Right lung (tissue), 5 donors: ENCODE measurements around the gene TNFAIP8. TPM values are rescaled to one million over a fixed set of nuclear protein-coding genes. Genes with fewer than 3 reads are reported as not detected.

ENCODE experiments used
- DNase-seq, 2 donors: peaks; one replicate each; pipeline ENCODE4 v3.0.0-alpha.2; 2013
- polyA plus RNA-seq, 5 donors: library from polyadenylated mRNA; unstranded; fragments of 120-200 nt; gene quantifications; one replicate each; pipeline versions ENCODE4 v1.2.1 to v1.2.3, GENCODE V29; 2013; ENCODE audit warnings: inconsistent platforms in 1 of 5, low replicate concordance in 1 of 5; ENCODE audit not compliant: insufficient read length in 5 of 5, insufficient read depth in 1 of 5

The TNFAIP8 gene
- polyA plus RNA-seq, 5 donors, result 18.8 to 32.9 (median 24.5) TPM

GRCh38 chr5:119327018-119327417, 28.8 kb upstream of the TNFAIP8 start:
- DNase-seq, result no peak

- DNase-seq, result no peak
Measured at GRCh38 chr5:119328753-119329602, 26.8 kb upstream of the TNFAIP8 start.

GRCh38 chr5:119329666-119330065, 26.2 kb upstream of the TNFAIP8 start:
- no peak for DNase-seq

DNA sequence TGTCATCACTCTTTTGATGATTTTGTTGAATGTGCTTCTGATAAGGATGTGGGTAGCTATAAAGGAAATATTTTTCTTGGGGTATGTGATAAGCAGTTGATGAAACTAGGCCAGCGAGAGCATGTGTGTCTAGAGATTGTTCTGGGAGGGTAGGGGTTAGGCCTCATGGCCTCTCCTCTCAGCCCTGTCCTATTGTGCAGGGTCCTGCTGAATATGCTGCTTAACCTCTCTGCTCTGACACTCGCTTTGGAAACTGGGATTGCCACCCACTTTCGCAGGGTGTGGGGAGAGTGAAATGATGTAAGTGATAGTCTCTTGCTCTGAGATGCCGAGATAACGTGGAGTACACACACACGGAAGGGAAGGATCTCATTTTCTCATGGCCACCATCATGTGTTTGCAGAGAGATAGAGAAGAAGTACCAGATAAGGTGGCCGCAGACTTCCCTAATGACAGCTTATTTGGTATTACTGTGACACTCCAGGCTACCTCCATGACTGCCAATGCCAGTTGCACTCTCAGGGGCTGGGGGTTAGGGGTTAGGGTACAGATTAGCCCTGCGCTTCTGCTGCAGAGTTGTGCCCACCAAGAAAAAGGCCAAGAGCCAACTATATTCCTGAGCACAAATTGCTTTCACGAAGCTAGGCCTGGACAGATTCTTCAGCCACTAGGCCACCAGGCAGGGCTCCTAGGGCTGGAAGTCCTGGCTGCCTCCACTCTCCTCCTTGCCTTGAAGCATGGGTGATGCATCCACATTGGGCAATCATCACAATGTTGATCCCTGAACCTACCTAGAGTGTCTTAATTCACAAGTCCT, 25.2 kb upstream of the TNFAIP8 start:
- no peak for DNase-seq

DNA sequence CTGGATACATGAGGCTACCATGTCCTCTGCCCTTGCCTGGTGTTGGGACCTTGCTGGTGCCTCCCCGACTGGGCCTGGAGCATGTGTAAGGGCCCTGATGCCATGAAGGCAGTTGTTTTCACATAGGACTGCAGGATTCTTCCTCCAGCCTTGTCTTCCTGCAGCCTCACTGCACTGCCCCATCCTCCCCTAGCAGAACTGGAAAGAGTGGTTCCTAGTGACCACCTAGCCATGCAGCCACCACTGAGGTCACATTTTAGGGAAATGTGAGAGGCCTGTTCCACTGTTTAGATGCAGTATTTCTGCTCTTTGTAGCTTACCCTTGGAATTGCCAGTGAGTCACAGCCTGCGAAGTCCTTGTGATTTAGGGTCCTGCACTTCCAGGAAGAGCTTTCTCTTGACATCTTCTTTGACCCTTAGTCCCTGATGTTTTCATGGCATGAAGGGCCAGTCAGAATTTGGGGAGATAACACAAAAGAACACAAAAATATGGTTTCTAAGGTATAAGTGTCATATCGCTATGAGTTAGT, 24.2 kb upstream of the TNFAIP8 start:
- DNase-seq, result no peak

DNA sequence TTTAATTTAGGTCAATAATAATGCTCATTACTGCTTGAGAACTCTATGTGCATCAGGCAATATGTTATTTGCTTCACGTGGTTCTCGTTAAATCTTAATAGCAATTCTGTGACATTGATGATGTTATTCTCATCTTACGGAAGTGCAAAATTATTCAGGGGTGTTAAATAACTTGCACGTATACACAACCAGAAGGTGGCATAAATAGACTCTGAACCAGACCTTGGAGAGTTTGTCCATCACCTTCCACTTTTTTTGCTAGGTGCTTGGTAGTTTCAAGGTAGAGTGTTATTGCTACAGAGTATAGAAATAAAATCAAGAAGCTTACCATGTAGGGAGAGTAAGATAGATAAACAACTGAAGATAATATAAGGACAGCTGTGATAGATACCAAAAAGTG, 23.6 kb upstream of the TNFAIP8 start:
- DNase-seq, result no peak

DNA sequence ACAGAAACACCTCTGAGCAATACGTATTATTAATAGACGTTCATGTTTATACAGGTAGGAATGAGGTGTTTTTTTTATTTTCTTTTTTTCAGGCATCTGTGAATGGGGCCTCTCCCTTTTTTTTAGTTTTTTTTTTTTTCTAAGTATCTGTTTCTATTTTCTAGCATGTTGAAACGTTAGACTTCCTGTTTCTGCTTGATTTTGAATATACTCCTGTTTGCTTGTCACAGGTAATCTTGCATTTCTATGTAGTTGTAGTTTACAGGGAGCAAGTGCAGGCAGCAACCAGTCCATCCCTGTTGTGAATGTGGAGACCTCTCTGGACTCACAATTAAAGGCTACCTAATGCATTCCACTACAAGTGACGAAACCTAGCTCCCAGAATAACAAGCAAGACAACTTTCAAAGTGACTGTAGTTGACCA, 22.8 kb upstream of the TNFAIP8 start:
- no peak for DNase-seq

DNA sequence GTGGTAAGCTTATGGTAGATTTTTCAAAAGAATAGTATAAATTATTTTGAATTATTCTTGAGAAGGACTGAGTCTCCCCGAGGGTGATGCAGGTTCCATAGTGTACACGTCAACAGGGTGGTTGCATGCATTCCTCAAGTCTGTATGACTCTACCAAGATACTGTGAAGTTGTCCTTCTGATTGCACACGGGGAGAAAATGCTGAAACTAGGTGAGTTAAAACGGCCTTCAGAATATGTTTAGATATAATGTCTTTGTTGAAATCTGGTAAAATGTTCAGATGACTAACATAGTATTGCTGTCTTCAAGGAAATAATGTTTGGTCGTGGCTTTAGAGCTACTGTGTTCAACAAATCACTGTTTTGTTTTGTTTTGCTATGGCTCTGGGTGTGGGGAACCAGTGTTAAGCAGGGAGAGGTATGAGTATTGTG, 22.4 kb upstream of the TNFAIP8 start:
- no peak for DNase-seq

DNA sequence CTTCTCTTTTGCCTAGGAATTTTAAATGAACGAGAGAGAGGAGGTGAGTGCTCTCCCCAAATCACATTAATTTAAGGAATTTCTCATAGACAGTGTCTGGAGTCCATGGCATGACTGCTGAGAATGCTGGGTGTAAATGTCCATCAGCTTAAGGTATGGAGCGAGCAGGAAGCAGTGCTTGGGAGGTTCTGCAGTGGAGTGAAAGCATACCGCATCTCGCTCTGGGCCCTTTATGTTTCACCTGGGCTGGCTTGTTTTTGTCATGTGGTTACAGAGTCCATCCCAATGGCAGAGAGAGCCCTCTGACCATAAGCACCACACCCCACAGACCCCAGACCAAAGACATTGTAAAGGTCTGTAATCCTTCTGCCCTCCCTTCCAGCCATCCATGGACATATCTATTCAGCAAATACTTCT, 20.6 kb upstream of the TNFAIP8 start:
- DNase-seq, result no peak

DNA sequence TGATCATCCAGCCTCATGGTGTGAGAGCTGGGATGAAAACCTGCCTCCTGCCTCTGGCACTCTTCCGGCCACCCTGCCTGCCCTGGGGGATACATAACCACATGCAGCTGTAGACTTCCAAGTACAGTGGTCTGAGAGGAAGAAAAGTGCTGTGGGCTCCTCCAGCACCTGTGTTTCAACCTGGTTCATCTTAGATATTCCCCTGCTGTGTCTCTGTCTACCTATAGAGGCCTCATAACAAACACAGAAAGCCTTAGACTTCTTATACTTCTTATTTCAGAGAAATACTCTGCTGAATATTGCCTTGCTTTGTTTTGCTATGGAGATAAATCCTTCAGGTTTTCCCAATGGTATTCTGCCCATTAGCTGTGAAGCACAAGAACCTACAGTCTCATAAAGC, 19.6 kb upstream of the TNFAIP8 start:
- DNase-seq, result no peak

DNA sequence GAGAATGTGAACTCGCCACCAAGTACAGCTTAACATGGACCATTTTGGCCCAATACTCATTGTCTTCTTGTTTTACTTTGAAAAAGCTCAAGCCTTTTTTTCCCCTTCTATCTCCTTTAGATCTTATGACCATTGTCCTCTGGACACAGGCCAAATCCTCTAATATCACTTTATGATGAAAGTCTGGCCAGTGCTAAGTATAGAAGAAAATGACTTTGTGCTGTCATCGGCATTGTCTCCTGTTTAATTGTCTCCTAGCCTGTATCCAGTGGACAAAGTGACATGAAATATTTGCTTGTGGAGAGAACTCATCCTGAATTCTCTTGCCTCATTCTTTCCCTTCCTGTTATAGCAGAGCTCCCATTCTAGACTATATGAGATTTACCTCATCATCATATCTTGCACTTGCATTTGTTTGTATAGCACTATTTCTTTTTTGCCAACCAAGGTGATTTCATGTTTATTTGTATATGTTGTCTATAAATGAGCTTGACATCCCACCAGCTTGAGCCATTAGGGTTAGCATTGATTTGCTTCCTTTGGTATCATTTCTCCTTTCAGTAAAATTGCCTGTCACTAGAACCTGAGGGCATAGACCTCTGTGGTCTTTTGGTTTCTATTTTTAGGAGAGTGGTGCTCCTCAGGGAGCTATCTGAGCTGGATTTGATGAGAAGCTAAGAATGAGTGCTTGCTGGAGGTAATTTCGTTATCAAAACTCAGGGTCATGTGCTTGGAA, 18.8 kb upstream of the TNFAIP8 start:
- DNase-seq, result no peak

DNA sequence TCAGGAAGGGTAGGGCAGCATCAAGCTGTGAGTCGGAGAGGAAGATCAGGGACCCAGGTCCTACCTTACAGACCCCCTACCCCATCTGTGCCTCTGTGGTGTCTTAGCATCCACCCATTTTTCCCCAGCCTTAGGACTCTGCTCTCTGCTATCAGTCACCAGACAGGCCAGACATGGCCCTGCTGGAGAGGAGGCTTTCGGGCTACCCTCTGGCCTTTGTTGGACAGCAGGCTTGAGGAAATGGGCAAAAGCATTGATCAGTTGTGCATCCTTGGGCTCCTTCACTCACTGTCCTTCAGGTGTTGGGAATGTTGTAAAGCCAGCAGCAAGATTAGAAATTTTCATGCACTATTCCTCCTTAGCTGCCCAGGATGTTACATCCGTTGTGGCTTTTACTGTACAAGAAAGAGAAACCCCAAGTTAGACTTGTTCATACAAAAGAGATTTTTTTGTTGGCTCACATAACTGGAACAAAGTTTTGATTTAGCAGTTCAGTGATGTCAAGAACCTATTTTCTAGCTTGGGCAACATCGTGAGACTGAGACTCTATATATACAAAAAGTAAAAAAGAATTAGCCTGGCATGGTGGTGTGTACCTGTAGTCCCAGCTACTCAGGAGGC, 17.4 kb upstream of the TNFAIP8 start:
- DNase-seq, result no peak

GRCh38 chr5:119339344-119339743, 16.5 kb upstream of the TNFAIP8 start:
- DNase-seq, result no peak

- DNase-seq, result no peak
Measured at GRCh38 chr5:119339965-119340364, 15.9 kb upstream of the TNFAIP8 start.

GRCh38 chr5:119340597-119341218, 15.1 kb upstream of the TNFAIP8 start:
- DNase-seq, result no peak

DNA sequence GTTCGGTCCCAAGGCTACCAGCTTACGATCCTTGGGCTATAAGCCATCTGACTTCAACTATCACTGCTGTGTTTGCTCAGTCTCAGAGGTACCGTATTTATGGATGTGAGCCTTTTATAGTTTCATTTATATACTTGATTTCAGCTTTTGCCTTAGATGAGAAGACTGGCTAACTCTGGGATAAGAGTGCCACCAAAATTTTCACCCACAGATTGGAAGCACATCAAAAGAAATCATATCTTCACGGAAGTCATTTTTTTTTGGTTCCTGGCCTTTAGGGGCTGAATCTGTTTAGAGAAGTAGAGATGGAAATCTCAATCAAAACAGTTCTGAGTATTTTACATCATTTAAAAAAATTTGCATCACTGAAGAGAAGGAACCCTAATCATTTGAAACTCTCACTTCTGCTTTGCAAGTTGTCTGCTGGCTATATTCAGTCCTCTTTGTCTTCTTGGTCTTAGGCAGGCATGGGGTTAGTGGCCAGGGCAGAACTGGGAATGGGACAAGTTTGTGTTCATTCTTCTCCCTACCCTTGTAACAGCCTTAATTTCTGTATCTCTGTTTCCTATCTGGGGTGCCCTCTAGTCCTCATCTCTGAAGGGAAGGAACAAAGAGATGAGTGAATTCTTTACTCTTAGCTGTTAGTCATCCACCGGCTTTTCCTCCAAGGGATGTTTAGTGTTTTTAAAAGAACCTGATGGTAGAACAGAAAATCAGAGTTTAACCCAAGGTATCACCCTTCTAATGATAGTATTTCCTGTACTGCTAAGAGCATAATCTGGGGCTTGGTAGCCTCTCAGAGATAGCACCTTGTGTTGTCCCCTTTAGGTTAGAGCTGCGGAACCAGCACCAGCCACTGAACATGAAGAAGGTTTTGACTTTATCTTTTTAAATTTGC, 14.1 kb upstream of the TNFAIP8 start:
- no peak for DNase-seq

DNA sequence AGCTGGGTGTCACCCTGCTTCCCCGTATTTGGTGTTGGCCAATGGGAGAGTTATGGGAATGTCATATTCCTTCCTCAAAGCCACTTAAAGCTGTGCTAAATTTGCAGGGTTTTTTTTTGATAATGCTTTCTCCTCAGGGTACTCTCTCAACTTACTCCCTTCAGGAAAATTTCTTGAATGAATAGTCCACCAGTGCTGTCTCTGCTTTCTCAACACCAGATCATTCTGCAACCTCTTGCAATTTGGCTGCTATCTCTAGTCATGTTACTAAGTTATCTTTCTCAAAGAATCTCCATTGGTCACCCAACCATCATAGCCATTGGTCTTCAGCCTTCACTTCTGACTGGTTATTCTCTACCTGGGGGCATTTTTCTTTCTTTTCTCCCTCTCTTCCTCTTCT, 13.4 kb upstream of the TNFAIP8 start:
- DNase-seq, result no peak

DNA sequence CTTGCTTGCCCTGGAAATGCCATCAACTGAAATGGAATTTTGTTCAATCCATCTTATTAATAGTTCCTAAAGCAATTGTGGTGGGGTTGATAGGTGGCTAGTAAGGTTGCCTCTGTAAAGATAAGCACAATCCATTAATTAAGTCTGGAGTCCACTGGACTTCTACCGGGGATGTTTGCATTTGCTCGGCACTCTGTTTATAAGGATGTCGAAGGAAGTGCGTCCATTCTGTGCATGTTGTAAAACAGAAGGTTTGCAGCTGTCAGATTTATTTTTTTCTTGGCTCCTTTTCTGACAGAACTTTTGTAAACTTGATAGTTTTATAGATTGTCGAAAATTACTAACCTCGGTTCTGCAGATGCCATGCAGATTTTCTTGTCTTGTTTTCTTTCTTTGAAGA, 12.8 kb upstream of the TNFAIP8 start:
- DNase-seq, result no peak

DNA sequence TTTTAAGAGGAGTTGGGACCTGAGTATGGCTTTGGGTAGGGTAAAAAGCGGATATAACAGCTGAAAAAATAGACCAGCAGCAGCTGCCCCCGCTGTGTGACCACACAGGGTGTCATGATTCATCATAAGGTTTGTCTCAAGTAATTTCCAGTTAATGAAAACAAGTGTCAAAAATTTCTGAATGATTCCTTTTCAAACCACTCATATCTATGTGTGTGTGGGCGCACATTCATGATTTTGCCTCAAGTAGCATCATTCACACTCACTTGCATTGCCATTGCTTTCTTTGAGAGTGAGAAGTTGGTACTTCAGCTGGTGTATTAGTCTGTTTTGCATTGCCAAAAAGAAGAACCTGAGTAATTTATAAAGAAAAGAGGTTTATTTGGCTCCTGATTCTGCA, 12.1 kb upstream of the TNFAIP8 start:
- no peak for DNase-seq

DNA sequence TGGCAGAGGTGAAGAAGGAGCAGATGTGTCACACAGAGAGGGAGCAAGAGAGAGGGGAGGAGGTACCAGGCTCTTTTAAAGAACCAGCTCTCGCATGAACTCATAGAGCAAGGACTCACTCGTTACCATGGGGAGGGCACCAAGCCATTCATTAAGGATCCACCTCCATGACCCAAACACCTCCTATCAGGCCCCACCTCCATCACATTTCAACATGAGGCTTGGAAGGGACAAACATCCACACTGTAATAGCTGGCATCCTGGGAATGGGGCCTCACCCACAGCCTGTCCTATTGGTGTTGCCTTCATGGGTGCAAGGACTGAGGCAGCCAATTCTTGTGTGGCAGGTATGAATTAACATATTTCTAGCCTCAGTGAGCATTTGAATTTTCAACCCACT, 11.6 kb upstream of the TNFAIP8 start:
- no peak for DNase-seq
